H9 (cell line): ENCODE data around the gene PTPRR. TPM values are rescaled to one million over a fixed set of nuclear protein-coding genes. Genes with fewer than 3 reads are reported as not detected.

Experiments used
- DNase-seq: peaks from one replicate; pipeline ENCODE4 v3.0.0-alpha.2; 2017
- H2AFZ ChIP-seq: one replicate; pipeline ENCODE4 v1.6.1; 2013; ENCODE audit warnings: mild to moderate bottlenecking, low read length, control low read depth, moderate library complexity
- H2AK5ac ChIP-seq: 2 replicates; pipeline ENCODE4 v1.6.1; 2013; ENCODE audit warnings: low read length, control low read depth, mixed read lengths; ENCODE audit not compliant: insufficient read length
- H2BK120ac ChIP-seq: one replicate; pipeline ENCODE4 v1.6.1; 2013; ENCODE audit warnings: low read depth, mild to moderate bottlenecking, low read length, control low read depth, inconsistent platforms; ENCODE audit not compliant: poor library complexity, severe bottlenecking
- H2BK12ac ChIP-seq: 2 replicates; pipeline ENCODE4 v1.6.1; 2013; ENCODE audit warnings: low read length, control low read depth, mixed read lengths, low read depth; ENCODE audit not compliant: insufficient read length
- H2BK15ac ChIP-seq: 2 replicates; pipeline ENCODE4 v1.6.1; 2013; ENCODE audit warnings: low read depth, low read length, control low read depth
- H2BK20ac ChIP-seq: one replicate; pipeline ENCODE4 v1.6.1; 2013; ENCODE audit warnings: low read depth, mild to moderate bottlenecking, low read length, control low read depth, inconsistent platforms; ENCODE audit not compliant: poor library complexity, severe bottlenecking
- H2BK5ac ChIP-seq: 2 replicates; pipeline ENCODE4 v1.6.1; 2013; ENCODE audit warnings: low read length, control low read depth, mixed read lengths; ENCODE audit not compliant: insufficient read length
- H3K14ac ChIP-seq: 2 replicates; pipeline ENCODE4 v1.6.1; 2013; ENCODE audit warnings: low read length, control low read depth; ENCODE audit not compliant: insufficient read depth
- H3K18ac ChIP-seq: 2 replicates; pipeline ENCODE4 v1.6.1; 2013; ENCODE audit warnings: low read depth, mild to moderate bottlenecking, mixed read lengths, low read length, control low read depth; ENCODE audit not compliant: insufficient read length
- H3K23ac ChIP-seq: 2 replicates; pipeline ENCODE4 v1.6.1; 2013; ENCODE audit warnings: low read length, control low read depth, mixed read lengths, low read depth; ENCODE audit not compliant: insufficient read length
- H3K23me2 ChIP-seq: 2 replicates; pipeline ENCODE4 v1.6.1; 2013; ENCODE audit warnings: low read depth, mild to moderate bottlenecking, mixed read lengths, low read length, control low read depth; ENCODE audit not compliant: insufficient read length, poor library complexity, severe bottlenecking
- H3K27ac ChIP-seq: 2 replicates; pipeline ENCODE4 v1.5.1; 2013; ENCODE audit warnings: low read length, control low read depth, mixed read lengths, low read depth; ENCODE audit not compliant: insufficient read length
- H3K27me3 ChIP-seq: 2 replicates; pipeline ENCODE4 v1.6.1; 2013; ENCODE audit warnings: low read length, control low read depth, inconsistent platforms; ENCODE audit not compliant: insufficient read depth
- H3K4ac ChIP-seq: 2 replicates; pipeline ENCODE4 v1.6.1; 2013; ENCODE audit warnings: low read depth, mild to moderate bottlenecking, control low read depth, inconsistent platforms, low read length, moderate library complexity
- H3K4me1 ChIP-seq: 2 replicates; pipeline ENCODE4 v1.6.1; 2013; ENCODE audit warnings: low read length, control low read depth, inconsistent platforms; ENCODE audit not compliant: insufficient read depth
- H3K4me2 ChIP-seq: 2 replicates; pipeline ENCODE4 v1.6.1; 2013; ENCODE audit warnings: low read length, control low read depth, mixed read lengths; ENCODE audit not compliant: insufficient read length, insufficient read depth
- H3K56ac ChIP-seq: 2 replicates; pipeline ENCODE4 v1.6.1; 2013; ENCODE audit warnings: low read depth, mild to moderate bottlenecking, mixed read lengths, low read length, control low read depth; ENCODE audit not compliant: insufficient read length
- H3K79me1 ChIP-seq: 2 replicates; pipeline ENCODE4 v1.6.1; 2013; ENCODE audit warnings: low read depth, mild to moderate bottlenecking, moderate library complexity, low read length, control low read depth, inconsistent platforms; ENCODE audit not compliant: insufficient read depth, poor library complexity, severe bottlenecking
- H3K79me2 ChIP-seq: 2 replicates; pipeline ENCODE4 v1.6.1; 2013; ENCODE audit warnings: low read length, control low read depth, inconsistent platforms; ENCODE audit not compliant: insufficient read depth
- H3K9ac ChIP-seq: 2 replicates; pipeline ENCODE4 v1.6.1; 2013; ENCODE audit warnings: low read length, control low read depth, mixed read lengths; ENCODE audit not compliant: insufficient read length; ENCODE audit errors: extremely low read depth
- H3K9me3 ChIP-seq: one replicate; pipeline ENCODE4 v1.6.1; 2013; ENCODE audit warnings: low read depth, low read length, inconsistent platforms; ENCODE audit not compliant: control insufficient read depth
- H3T11ph ChIP-seq: one replicate; pipeline ENCODE4 v1.6.1; 2013; ENCODE audit warnings: mild to moderate bottlenecking, low read length, control low read depth, inconsistent platforms
- H4K20me1 ChIP-seq: one replicate; pipeline ENCODE4 v1.6.1; 2013; ENCODE audit not compliant: control insufficient read depth, insufficient read length, insufficient read depth
- H4K5ac ChIP-seq: 2 replicates; pipeline ENCODE4 v1.6.1; 2013; ENCODE audit warnings: low read depth, mild to moderate bottlenecking, mixed read lengths, low read length, control low read depth; ENCODE audit not compliant: insufficient read length
- H4K8ac ChIP-seq: replicated peaks from 2 replicates; pipeline ENCODE4 v1.6.1; 2013; ENCODE audit warnings: low read length, control low read depth, mixed read lengths, low read depth; ENCODE audit not compliant: insufficient read length
- H4K91ac ChIP-seq: 2 replicates; pipeline ENCODE4 v1.6.1; 2013; ENCODE audit warnings: low read depth, mild to moderate bottlenecking, moderate library complexity, mixed read lengths, low read length, control low read depth; ENCODE audit not compliant: insufficient read length
- H3K27ac Mint-ChIP-seq, 3 experiments: 2 replicates in 2 of 3; 3 replicates in 1 of 3; pipeline ENCODE4 v1.8.0; 2020 to 2021; ENCODE audit warnings: mixed read lengths in 3 of 3, mild to moderate bottlenecking in 1 of 3, moderate library complexity in 1 of 3
- H3K27me3 Mint-ChIP-seq: 2 replicates; pipeline ENCODE4 v1.8.0; 2021; ENCODE audit warnings: low read depth, mild to moderate bottlenecking, moderate library complexity, mixed read lengths
- H3K36me3 Mint-ChIP-seq, 3 experiments: 2 replicates in 2 of 3; 3 replicates in 1 of 3; pipeline ENCODE4 v1.8.0; 2020 to 2021; ENCODE audit warnings: low read depth in 3 of 3, mixed read lengths in 3 of 3; ENCODE audit not compliant: insufficient read depth in 1 of 3
- H3K4me1 Mint-ChIP-seq, 2 experiments: 2 replicates each; pipeline ENCODE4 v1.8.0; 2020; ENCODE audit warnings: mixed read lengths in 2 of 2
- H3K4me3 Mint-ChIP-seq, 2 experiments: 2 replicates in 1 of 2; 3 replicates in 1 of 2; pipeline ENCODE4 v1.8.0; 2020 to 2021; ENCODE audit warnings: mild to moderate bottlenecking in 2 of 2, mixed read lengths in 2 of 2, moderate library complexity in 1 of 2
- H3K9me3 Mint-ChIP-seq, 2 experiments: 2 replicates in 1 of 2; 3 replicates in 1 of 2; pipeline ENCODE4 v1.8.0; 2020; ENCODE audit warnings: mild to moderate bottlenecking in 2 of 2, mixed read lengths in 2 of 2, moderate library complexity in 1 of 2
- total RNA-seq: library from RNA; stranded (reverse); gene quantifications from 2 replicates; pipeline ENCODE4 v1.2.1, GENCODE V29; 2021
- TF ChIP-seq, protein P1 (sequence below): fragments of 200-600 bp; sonication (generic); conservative IDR thresholded peaks from 3 replicates; pipeline ENCODE4 v1.8.0; 2021; ENCODE audit warnings: antibody characterized with exemption, mild to moderate bottlenecking

The PTPRR gene
- total RNA-seq, 1 experiment from 2014 or later = 0.22 TPM

DNA sequence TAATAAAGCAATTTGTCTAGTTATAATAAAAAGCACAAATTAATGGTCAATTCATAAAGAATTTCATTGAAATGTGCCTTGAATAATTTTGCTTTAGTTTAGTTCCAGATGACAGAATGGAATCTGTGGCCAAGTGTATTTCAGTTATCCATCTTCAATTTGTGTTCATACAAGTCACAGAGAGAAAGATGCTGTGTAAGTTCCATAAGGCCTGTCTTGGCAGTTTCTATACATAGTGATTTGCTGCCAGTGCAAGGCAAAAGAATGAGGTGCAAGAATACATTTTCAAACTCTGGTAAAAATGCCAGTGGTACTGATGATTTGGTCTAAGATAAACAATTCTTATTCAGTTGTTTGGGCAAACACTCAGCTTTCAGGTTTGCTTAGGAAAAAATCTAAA, 149.0 kb downstream of the PTPRR start:
- H3K27ac Mint-ChIP-seq = no peak overlapping the region
- TF ChIP-seq, protein P1, sequence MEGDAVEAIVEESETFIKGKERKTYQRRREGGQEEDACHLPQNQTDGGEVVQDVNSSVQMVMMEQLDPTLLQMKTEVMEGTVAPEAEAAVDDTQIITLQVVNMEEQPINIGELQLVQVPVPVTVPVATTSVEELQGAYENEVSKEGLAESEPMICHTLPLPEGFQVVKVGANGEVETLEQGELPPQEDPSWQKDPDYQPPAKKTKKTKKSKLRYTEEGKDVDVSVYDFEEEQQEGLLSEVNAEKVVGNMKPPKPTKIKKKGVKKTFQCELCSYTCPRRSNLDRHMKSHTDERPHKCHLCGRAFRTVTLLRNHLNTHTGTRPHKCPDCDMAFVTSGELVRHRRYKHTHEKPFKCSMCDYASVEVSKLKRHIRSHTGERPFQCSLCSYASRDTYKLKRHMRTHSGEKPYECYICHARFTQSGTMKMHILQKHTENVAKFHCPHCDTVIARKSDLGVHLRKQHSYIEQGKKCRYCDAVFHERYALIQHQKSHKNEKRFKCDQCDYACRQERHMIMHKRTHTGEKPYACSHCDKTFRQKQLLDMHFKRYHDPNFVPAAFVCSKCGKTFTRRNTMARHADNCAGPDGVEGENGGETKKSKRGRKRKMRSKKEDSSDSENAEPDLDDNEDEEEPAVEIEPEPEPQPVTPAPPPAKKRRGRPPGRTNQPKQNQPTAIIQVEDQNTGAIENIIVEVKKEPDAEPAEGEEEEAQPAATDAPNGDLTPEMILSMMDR = no peak

More for the DNA sequence above, 149.0 kb downstream of the PTPRR start:
- H3K79me2 ChIP-seq = no peaks in the 10 kb centered on the region
- H2AFZ ChIP-seq = no peak overlapping the region
- H3K23me2 ChIP-seq = no peaks in the 10 kb centered on the region
- H2BK15ac ChIP-seq = no peak overlapping the region
- H3K27ac ChIP-seq = no peak overlapping the region
- no peak overlapping the region for H3K23ac ChIP-seq
- no peak overlapping the region for H2BK12ac ChIP-seq
- no peak overlapping the region for H2BK5ac ChIP-seq
- no peak overlapping the region for H4K5ac ChIP-seq
- no peak for DNase-seq
- no peak overlapping the region for H2BK20ac ChIP-seq
- H4K8ac ChIP-seq = no peak overlapping the region
- H3K18ac ChIP-seq = no peak overlapping the region
- no peaks in the 10 kb centered on the region for H3K4me1 ChIP-seq
- peaks cover 10 to 11% of the 10 kb centered on the region in 2 experiments; a peak in 4 of 5 replicates for H3K9me3 Mint-ChIP-seq
- no peak overlapping the region for H3K9ac ChIP-seq
- H2BK120ac ChIP-seq = no peak overlapping the region
- H3T11ph ChIP-seq = no peak overlapping the region
- H3K14ac ChIP-seq = no peak overlapping the region
- no peak overlapping the region for H3K4me2 ChIP-seq
- no peak overlapping the region for H3K4me3 Mint-ChIP-seq
- no peaks in the 10 kb centered on the region for H3K27me3 ChIP-seq
- H3K9me3 ChIP-seq = no peaks in the 10 kb centered on the region
- H3K56ac ChIP-seq = no peak overlapping the region
- H3K4ac ChIP-seq = no peak overlapping the region
- no peaks in the 10 kb centered on the region; the same call in 1 of the 2 replicates for H3K27me3 Mint-ChIP-seq
- no peaks in the 10 kb centered on the region for H3K79me1 ChIP-seq
- H3K4me1 Mint-ChIP-seq = no peaks in the 10 kb centered on the region
- H2AK5ac ChIP-seq = no peak overlapping the region
- H4K20me1 ChIP-seq = no peaks in the 10 kb centered on the region
- H3K36me3 Mint-ChIP-seq = peaks cover 3 to 11% (median 6%) of the 10 kb centered on the region in 3 experiments; a peak in 4 of 7 replicates
- H4K91ac ChIP-seq = no peak overlapping the region
